HL-60 (cell line): ENCODE measurements around the gene VPS13D.

ENCODE experiments used
- GABPA ChIP-seq: IDR thresholded peaks from 2 replicates; pipeline ENCODE4 v1.6.1; 2012; ENCODE audit warnings: low read depth
- TF ChIP-seq, protein P1 (sequence below): IDR thresholded peaks from 2 replicates; pipeline ENCODE4 v1.6.1; 2012; ENCODE audit warnings: low read depth; ENCODE audit not compliant: insufficient replicate concordance
- TF ChIP-seq, protein P2 (sequence below): IDR thresholded peaks from one replicate; pipeline ENCODE4 v1.5.1; 2011; ENCODE audit warnings: low read length, control low read depth, inconsistent platforms; ENCODE audit not compliant: insufficient read depth

DNA sequence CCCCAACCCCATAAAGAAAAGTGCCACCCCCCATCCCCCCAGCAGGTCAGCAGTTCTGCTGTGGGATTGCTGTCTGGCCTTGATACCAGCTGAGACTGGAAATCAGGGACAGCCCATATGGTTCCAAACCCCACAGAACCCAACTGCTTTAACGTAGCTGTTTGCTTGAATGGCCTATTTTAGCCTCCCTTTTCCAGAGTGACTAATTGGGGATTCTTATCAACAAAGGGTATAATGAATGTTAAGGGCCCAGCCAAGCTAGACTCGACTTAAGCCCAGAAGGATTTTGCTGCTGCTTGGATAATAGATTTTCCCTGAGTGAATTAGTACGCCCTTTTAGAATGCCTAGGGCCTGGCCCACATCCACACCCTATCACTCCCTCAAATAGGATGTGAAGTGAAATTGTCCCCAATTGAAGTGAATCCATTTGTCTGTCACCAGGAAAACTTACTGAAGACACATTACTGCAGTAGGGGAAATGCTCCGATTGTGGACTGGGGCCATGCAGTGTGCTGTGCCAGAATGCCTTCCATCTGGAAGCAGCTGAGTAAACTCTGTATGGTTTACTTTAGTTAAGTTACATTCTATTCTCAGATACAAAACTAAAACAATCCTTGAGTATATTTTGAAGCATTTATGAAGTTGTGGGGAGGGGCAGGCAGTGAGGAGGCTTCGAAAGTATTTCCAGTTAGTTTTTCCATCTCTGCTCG lies 231.2 kb downstream of the VPS13D start:
- TF ChIP-seq, protein P1, sequence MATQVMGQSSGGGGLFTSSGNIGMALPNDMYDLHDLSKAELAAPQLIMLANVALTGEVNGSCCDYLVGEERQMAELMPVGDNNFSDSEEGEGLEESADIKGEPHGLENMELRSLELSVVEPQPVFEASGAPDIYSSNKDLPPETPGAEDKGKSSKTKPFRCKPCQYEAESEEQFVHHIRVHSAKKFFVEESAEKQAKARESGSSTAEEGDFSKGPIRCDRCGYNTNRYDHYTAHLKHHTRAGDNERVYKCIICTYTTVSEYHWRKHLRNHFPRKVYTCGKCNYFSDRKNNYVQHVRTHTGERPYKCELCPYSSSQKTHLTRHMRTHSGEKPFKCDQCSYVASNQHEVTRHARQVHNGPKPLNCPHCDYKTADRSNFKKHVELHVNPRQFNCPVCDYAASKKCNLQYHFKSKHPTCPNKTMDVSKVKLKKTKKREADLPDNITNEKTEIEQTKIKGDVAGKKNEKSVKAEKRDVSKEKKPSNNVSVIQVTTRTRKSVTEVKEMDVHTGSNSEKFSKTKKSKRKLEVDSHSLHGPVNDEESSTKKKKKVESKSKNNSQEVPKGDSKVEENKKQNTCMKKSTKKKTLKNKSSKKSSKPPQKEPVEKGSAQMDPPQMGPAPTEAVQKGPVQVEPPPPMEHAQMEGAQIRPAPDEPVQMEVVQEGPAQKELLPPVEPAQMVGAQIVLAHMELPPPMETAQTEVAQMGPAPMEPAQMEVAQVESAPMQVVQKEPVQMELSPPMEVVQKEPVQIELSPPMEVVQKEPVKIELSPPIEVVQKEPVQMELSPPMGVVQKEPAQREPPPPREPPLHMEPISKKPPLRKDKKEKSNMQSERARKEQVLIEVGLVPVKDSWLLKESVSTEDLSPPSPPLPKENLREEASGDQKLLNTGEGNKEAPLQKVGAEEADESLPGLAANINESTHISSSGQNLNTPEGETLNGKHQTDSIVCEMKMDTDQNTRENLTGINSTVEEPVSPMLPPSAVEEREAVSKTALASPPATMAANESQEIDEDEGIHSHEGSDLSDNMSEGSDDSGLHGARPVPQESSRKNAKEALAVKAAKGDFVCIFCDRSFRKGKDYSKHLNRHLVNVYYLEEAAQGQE = no peak
- TF ChIP-seq, protein P2, sequence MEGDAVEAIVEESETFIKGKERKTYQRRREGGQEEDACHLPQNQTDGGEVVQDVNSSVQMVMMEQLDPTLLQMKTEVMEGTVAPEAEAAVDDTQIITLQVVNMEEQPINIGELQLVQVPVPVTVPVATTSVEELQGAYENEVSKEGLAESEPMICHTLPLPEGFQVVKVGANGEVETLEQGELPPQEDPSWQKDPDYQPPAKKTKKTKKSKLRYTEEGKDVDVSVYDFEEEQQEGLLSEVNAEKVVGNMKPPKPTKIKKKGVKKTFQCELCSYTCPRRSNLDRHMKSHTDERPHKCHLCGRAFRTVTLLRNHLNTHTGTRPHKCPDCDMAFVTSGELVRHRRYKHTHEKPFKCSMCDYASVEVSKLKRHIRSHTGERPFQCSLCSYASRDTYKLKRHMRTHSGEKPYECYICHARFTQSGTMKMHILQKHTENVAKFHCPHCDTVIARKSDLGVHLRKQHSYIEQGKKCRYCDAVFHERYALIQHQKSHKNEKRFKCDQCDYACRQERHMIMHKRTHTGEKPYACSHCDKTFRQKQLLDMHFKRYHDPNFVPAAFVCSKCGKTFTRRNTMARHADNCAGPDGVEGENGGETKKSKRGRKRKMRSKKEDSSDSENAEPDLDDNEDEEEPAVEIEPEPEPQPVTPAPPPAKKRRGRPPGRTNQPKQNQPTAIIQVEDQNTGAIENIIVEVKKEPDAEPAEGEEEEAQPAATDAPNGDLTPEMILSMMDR = no peak
- no peak for TF ChIP-seq GABPA
